GM11168 (cell line): Measurements from ENCODE around the gene PIP4K2A.

ENCODE experiments used
- in situ Hi-C: fragments of 300-500 bp; cut with MboI; formaldehyde crosslinking; loops from one replicate; pipeline ENCODE4 v1.12.0; 2022; ENCODE audit warnings: low sequenced_read_pairs; ENCODE audit not compliant: unreplicated experiment

PIP4K2A gene

DNA sequence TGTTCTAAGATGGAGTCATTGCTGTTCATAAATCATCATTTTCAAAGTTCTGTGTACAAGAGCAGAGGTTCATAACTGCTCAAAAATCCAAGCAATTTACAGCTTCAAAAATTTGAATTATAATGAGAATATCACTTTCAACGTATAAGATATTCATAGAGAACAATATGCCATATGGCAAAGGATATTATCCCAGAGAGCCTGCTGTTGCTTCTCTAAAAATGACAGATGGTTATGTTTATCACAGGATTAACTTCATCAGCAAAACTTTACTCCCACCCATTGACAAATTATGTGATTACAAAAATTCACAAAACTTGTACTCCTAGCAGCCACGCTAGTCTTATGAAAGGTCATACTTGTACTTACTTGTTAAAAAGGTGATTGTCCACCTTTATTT lies 105.1 kb downstream of the PIP4K2A start:
- in situ Hi-C loops, result no loop called here

DNA sequence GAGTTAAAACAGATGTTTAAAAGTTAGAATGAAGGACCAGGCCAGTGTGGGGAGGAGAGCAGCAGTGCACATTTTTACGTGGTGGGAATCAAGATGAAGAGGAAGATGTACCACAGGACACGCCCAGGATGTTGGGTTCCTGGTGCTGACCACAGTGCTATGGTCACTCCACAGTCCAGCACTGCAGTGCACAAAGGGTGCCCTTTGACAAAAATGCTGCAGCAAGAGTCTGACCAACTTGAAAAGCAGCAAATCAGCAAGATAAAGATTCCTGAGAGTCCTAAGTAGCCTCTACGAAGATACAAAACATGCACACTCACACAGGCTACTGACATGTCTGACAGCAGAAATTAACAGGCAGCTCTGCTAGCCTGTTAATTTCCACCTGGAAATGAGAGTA lies 107.1 kb downstream of the PIP4K2A start:
- in situ Hi-C loops, result no loop called here

DNA sequence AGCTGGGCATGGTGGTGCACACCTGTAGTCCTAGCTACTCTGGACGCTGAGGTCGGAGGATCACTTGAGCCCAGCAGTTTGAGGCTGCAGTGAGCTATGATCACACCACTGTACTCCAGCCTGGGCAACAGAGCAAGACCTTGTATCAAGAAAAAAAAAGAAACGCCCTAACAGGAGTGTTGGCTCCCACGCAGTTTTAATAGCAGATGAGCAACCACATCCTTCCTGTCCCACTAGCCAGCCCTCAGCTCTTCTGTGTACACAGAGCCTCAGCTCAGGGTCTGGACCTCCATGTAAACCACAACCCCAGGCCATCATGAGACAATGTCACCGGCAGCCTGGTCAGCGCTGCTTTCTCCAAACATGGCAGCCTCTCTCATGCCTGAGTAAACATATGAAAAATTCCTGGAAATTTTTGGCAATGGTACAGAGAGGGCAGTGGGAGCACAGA lies 108.2 kb downstream of the PIP4K2A start:
- in situ Hi-C loops, result no loop called here

DNA sequence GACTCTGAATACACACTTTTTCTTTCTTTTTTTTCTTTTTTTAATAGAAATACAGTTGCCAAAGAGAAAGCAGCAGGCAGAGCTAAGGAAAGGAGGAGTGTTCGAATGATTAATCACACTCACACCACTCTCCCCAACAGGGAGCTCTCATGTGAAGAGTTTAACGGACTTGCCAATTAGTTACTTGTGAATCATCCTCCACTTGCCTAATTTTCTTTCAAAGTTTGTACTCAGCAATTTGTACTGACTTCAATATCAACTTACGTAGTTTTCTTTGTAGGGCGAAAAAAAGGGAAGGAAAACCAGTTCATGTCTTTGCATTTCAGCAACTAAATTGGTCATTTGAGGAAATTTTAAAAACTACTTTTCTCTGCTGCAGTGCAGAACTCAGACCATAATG lies 109.2 kb downstream of the PIP4K2A start:
- in situ Hi-C loops, result no loop called here

DNA sequence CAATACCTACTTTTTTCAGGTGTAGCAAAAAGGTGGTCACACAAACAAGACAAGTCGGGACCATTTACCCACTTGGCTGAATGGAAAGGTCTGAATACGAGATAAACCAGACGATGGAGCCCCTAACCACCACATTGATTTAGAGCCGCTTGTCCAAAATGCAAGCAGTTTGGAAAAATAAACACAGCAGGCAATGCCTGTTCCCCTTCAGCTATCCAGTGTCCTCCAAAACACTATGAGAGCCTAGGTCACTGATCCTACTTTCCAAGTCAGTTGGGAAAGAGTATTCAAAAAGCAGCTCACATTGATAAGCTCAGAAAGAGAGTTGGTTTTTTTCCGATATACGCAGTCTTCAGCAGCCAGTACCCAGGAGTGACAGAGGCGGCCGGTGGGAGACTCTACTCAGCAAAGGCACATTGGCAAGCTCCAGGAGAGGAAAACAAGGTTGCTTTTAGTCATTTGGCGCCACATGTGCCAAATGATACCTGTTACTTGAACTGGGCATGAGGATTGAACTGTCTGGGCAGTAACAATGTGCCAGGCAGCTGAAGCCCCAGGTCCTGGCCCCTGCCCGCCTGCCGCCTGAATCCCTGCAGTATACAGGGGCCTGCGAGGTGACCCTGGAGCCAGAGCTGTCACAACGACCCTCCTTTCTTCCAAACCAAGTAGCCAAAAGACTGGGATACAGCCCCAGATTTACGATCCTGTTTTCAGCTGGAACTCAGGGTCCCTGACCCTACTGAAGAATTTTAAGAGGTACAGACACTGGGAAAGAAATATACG lies 109.8 kb downstream of the PIP4K2A start:
- in situ Hi-C loops, result no loop called here

DNA sequence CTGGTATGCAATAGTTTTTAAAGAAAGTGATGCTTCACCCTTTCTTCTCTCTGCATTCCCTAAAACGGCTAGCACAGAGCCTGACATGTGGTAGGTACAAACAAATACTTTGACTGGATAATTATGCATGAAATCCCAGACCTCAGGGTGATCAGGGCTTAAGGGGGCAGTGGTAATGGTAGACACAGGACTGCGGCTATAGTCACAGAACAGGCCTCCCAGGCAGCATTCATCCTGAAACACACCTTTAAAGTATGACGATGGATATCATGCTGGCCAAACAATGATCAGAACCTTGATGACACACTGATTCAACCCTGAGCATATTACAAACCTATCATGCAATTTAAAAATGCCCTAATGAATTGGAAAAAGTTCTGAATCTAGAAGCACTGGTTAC lies 110.8 kb downstream of the PIP4K2A start:
- in situ Hi-C loops, result no loop called here

DNA sequence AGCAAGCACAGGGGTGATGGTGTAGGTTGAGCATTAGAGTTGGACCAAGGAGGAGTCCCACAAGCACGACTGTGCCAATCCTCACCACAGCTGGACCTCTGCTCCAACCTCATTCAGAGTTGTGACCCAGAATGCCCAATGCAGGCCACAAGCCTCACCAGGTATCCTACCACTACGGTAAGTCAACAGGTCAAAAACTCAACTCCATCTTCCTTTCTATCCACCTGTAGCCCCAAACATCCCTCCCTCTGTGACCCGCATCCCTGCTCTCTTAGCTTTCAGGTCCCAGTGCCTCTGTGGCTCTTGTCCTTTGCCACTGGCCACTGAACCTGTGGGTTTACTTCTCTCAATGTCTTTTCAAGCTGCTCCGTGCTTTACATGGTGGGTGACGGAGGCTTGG lies 112.8 kb downstream of the PIP4K2A start:
- in situ Hi-C loops, result no loop called here

DNA sequence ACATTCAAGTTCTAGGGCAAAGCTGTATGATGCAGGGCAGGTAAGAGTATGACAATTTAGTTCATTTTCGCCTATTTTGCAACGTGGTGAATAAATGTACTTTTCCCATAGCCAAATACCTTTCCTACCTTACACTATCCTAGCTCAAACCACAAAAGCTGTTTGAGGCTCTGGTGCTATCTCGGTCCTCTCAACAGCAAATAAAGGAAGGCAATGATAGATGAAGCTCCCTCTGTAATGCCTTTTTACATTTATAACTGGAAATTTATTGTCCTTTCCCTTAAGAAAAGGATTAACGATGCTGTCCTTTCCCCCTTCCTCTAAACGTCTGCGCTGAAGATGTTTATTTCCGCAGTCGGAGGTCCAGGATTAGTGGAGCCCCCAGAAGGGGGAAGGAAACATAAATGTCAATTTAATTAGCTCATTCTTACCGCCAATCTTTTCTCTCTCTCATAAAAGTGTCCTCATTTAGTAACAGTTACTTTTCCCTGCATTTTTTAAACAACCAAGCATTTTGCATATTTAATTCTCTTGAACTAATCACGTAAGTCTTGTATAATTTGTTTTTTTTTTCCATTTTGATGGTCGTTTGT lies 114.6 kb downstream of the PIP4K2A start:
- in situ Hi-C loops, result no loop called here

DNA sequence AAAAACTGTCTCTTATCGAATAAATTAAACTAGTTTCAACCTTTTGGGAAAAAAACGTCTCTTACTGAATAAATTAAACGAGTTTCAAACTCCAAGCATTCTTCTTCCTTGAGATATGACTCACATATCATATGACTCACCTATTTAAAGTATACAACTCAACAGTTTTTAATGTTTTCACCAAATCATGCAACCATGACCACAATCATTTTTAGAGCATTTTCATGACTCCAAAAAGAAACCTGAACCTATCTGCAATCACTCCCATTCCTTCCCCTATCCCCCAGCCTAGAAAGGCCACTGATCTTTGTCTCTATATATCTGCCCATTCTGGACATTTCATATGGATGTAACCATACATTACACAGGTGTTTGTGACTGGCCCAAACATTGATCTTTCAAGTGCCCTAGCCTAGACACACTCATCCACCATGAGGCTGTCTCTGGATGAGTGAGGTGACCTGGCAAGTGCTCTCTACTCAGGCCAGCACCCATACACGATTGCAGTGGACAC lies 115.3 kb downstream of the PIP4K2A start:
- in situ Hi-C loops, result no loop called here

DNA sequence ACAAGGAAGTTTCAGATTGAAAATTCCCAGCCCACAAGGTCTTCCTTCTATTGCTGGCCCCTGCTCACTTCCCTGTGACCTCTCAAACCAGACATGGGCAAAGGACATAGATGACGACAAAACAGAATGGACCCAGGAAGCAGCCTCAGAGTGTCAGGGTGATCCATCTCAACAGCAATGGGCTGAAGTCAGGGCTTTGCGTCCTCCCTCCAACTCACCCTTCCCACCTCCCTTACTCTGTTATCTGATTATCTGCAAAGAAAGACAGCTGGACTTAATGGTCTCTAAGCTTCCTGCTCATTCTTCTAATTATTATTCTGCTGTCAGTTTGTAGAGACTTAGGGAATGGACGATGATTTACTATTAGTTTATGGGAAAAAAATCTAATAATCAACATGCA lies 115.9 kb downstream of the PIP4K2A start:
- in situ Hi-C loops, result no loop called here

DNA sequence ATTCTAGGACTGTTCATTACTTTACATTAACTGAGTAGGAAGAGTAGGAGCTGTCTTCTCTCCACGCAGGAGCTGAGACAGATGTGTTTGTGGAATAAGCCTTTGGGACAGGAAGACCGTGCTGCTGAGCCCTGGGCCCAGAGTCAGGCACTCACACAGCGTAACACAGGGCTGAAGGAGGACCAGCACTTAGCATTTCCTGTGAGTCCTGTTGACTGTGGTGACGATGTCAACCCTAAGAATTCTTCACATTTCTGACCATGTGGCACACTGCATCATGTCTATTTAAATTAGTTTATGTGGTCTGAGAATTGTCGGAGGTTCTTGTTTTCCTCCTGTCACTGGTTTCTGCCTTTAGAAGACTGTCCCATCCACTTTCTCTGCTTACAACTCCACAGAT lies 117.2 kb downstream of the PIP4K2A start:
- in situ Hi-C loops, result no loop called here

DNA sequence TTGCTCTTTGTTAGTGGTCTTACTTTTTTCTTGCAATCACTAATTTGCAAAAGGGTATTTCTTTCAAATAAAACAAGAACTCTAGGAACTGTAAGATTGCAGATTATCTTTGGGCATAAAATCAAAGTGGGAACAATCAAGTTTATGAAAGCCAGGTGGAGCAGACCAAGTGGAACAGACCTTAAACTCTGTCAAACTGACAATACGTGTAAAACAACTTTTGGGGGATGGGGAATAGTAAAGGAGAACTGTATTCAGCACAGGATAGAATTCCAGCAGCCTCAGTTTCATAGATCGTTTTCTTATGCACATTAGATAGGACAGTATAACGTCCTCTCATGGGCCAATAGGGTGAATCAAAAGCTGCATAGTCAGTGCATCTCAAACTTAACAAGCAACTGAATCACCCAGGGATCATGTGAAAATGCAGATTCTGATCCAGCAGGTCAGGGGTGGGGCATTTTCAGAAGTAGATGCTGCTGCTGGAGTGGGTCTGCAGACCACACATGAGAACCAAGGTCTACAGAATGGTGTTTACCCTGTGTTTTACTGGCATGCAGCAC lies 120.7 kb downstream of the PIP4K2A start:
- in situ Hi-C loops, result no loop called here

DNA sequence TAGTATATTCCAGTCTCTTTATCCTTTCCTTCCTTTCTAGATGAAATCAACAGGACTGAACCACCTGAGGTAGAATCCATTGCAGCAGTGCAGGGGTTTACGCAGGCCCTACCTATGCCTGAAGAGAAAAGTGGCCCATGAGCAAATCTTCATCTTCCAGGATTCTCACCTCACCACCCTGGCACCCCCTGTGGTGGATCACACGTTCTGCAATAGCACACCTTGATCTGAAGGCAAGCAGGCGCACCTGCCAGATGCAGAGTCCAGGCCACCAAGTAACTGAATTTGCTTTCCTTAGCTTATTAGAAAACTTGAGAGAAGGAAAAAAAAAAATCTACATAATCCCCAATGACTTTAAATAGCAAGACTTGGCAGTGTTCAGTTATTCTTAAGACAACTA lies 121.4 kb downstream of the PIP4K2A start:
- in situ Hi-C loops, result no loop called here

DNA sequence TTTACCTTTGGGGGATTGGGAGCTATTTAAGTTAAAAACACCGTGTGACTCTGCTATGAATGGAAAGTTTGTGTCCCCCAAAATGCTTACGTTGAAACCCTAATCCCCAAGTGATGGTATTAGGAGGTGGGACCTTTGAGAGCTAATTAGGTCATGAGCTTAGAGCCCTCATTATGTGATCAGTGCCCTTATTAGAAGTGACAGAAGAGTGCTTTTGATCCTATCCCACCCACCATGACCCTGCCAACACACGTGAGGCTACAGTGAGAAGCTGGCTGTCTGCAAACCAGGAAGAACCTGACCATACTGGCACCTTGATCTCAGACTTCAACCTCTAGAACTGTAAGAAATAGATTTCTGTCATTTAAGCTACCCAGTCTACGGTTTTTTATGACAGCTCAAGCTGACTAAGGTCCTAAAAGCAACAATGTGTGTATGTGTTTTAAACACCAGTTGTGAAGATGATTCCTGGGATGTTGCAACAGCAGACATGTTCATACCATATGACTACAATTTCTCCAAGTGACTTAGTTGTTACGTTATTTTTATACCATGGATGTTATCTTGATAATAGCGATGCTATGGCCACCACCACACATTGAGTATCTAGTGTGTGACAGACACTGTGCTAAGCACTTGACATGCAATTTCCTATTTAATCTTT lies 124.4 kb downstream of the PIP4K2A start:
- in situ Hi-C loops, result no loop called here

DNA sequence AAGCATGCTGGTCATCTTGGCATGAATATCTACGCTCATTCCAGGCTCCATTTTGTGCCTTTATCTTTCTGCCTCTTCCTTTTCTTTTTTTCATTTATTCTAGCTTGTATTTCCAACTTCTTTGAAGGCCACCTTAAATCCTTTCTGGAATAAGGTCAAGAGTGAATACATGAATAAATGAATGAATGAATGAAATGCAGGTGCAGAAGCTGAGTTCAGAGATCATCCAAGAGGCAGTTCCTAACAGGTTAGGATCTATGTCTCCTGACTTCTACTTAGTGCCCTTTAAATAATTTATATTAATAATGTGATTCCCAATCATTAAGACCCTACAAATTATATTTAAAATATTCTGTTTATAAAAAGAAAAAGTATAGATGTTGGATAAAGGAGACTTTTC lies 125.9 kb downstream of the PIP4K2A start:
- in situ Hi-C loops, result no loop called here

DNA sequence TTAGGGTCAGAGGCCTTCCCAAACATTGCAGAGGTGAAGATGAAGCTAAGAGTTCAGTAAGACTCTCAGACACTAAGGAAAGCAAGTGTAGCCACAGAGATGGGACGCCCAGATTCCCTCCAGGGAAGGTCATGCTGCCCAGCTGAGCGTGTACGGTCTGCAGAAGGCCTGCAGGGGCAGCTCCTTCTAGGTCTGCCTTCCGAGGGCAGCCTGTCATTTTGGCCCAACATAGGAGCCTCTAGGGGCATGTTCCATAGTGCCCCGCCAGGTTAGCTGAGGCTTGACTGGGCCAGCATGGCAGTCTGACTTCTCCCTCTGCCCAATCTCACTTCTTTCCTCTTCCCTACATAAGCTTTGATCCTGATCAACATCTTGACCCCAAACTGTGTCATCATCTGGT lies 130.7 kb downstream of the PIP4K2A start:
- in situ Hi-C loops, result no loop called here

DNA sequence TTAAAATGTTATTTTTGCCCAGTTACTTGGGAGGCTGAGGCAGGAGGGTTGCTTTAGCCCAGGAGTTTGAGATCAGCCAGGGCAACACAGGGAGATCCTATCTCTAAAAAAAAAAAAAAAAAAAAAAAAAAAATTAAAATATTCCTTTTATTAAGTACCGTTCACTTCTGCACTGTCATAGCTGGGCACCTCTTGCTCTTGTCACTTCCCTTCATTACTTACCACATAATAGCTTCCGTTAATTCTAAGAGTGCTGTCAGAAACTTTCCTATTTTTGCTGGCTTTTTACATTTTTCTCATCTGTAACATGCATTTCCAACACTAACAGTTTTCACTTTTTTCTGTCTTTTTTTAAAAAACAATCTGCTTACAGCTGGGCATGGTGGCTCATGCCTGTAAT lies 132.9 kb downstream of the PIP4K2A start:
- in situ Hi-C loops, result no loop called here

DNA sequence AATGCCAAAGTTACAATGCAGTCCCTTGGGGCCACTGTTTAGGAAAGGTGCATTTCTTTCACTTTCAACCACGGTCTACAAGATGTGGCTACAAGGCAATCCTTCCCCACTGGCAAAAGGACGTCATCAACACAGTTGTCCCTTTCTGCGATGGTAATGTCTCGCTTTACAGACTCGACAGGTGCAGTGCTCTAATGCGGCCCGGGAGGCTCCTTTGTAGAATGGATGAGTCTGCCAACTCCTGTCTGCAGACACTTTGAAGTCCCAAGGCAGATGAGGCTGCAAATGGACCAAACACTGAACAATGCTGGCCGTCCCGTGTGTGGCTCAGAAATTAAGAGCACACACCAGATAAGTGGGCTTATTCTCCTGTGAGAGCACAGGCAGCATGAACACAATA lies 133.7 kb downstream of the PIP4K2A start:
- in situ Hi-C loops, result no loop called here

DNA sequence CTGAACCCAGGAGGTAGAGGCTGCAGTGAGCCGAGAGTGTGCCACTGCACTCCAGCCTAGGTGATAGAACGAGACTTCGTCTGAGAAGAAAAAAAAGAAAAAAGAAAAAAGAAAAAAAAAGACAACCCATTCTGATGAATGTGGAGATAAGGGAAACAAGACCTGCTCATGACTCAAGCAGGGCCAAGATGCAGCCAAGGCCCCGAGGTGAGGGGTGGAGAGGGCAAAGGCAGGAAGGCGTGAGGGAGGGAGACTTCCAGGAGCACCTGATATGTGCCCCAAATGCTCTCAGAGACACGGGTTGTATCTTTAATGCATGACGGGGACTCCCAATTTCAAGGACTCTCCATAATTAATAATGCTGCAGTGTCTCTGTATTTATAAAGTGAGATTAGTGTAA lies 134.6 kb downstream of the PIP4K2A start:
- in situ Hi-C loops, result no loop called here

DNA sequence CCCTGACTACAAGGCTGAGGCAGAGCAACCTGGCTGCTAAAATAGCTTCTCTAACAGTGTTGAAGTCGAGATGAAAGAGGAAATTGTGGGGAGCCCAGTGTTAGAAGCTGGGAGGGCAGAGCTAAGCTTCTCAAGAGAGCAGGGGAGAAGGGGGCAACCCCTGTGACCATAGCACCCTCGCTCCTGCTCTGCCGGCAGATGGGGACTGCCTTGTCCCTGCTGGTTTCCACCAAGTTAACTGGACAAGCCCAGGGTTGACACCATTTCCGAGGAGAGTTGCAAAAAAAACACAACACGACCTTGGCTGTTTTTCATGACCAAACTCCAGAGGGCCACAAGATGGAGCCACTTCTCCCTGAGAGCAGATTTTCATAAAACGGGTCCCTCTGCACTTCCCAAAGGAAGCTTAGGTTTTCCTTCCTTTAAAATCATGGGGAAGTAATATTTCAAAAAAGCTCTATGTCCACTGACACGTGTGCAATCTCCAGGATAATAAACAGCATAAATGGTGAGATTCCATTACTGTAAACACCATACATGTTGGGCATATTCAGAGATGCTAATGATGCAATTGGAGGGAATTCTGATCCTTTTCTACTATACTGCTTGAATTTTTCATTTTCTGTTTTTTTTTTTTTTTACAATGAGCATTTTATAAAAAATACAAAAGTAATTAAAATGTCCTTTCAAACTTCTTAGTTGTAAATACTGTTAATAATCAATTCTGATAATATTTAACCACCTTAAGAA lies 140.4 kb downstream of the PIP4K2A start:
- in situ Hi-C loops, result no loop called here
